Right lobe of liver (tissue), 6 donors: ENCODE data around the gene FXYD6. TPM values are rescaled to one million over a fixed set of nuclear protein-coding genes. Genes with fewer than 3 reads are reported as not detected.

Experiments
- ATAC-seq, 4 donors: fragments of 200-7000 bp; cut with Tn5 transposase; one replicate each; pipeline ENCODE4 v1.9.1; 2020; ENCODE audit warnings: mild to moderate bottlenecking in 4 of 4, moderate library complexity in 4 of 4
- DNase-seq, 3 donors: peaks; one replicate each; pipeline ENCODE4 v3.0.0-alpha.2; 2020
- H3K27ac ChIP-seq, 3 donors: fragments of 200-600 bp; one replicate each; pipeline ENCODE4 v1.8.0; 2022
- H3K27me3 ChIP-seq, 2 donors: fragments of 200-600 bp; one replicate each; pipeline ENCODE4 v1.8.0; 2022
- H3K36me3 ChIP-seq, 4 donors: fragments of 200-600 bp; sonication (generic) in 1 of 4; one replicate each; pipeline versions ENCODE4 v1.5.1 to v1.8.0; 2017 to 2022; ENCODE audit warnings: control low read depth in 1 of 4
- H3K4me1 ChIP-seq, 4 donors: fragments of 200-600 bp; sonication (generic) in 1 of 4; one replicate each; pipeline versions ENCODE4 v1.5.1 to v1.8.0; 2017 to 2022; ENCODE audit warnings: control low read depth in 1 of 4
- H3K4me3 ChIP-seq, 3 donors: fragments of 200-600 bp; one replicate each; pipeline ENCODE4 v1.8.0; 2022
- H3K9me3 ChIP-seq, 4 donors: fragments of 200-600 bp; sonication (generic) in 1 of 4; one replicate each; pipeline versions ENCODE4 v1.5.1 to v1.8.0; 2017 to 2022; ENCODE audit warnings: control low read depth in 1 of 4
- CTCF ChIP-seq, 4 donors: fragments of 200-600 bp in 3 of 4; fragments of 450-650 bp in 1 of 4; IDR thresholded peaks; one replicate each; pipeline versions ENCODE4 v1.5.1 to v1.8.0; 2016 to 2022; ENCODE audit warnings: antibody characterized with exemption in 4 of 4, mild to moderate bottlenecking in 2 of 4
- POLR2A ChIP-seq: fragments of 450-650 bp; IDR thresholded peaks from one replicate; pipeline ENCODE4 v1.6.1; 2017; ENCODE audit warnings: antibody characterized with exemption, mild to moderate bottlenecking
- WGBS: methylation state at CpG from one replicate; pipeline ENCODE4 v1.1.6; 2018; ENCODE audit warnings: low coverage, low lambda C conversion rate; ENCODE audit not compliant: insufficient coverage; ENCODE audit errors: missing lambda C conversion rate; 5-methylcytosine and 5-hydroxymethylcytosine counted together
- intact Hi-C, 2 donors: fragments of 100-400 bp; cut with DNase I; formaldehyde crosslinking; loops; one replicate each; pipeline versions ENCODE4 v1.11.2 to v1.14.1; 2022
- total RNA-seq, 6 experiments: library from RNA; depleted of rRNA in 2 of 6; stranded (reverse); fragments of >200 nt in 2 of 6; fragmentation: NEBNext Ultra II Directional in 3 of 6; extraction: Animal tissue kit (Norgen Biotek cat#: 25700) in 3 of 6; gene quantifications; one replicate each; pipeline versions ENCODE4 v1.1.0 to v1.2.4, GENCODE V29; 2016 to 2023
- donor health status: DM: no; HTN: yes; CAD: no.
- donor health status: DM: no; HTN: no; CAD: no.
- donor health status: DM: no; HTN: no; CAD: no.
- donor health status: DM: no; HTN: yes; CAD: no.
- donor health status: DM: no; HTN: yes; CAD: no.

Gene FXYD6
- total RNA-seq, 6 experiments from 2014 or later = 4.9 to 14.4 (median 8.9) TPM

GRCh38 chr11:117915672-117916235 is 39.3 kb upstream of the FXYD6 start:
- Histone ChIP-seq H3K27ac (no peak overlapping the region), H3K27me3 (no peaks in the 10 kb centered on the region), H3K4me3 (no peak overlapping the region), H3K4me1 (no peaks in the 10 kb centered on the region), H3K9me3 (no peaks in the 10 kb centered on the region), H3K36me3 (no peaks in the 10 kb centered on the region)
- ATAC-seq (no peak), DNase-seq (peak in 1 of 3 donors; percentile 38)
- intact Hi-C loops = no loop called here
- WGBS = 47% methylated on average over 3 of the region's 9 CpGs
- TF ChIP-seq POLR2A (no peak), CTCF (IDR thresholded peaks at IDR 0.05) (no peak)

- intact Hi-C loops = no loop called here
- Histone ChIP-seq H3K4me1 (no peaks in the 10 kb centered on the region), H3K27ac (no peak overlapping the region), H3K4me3 (no peak overlapping the region), H3K9me3 (no peaks in the 10 kb centered on the region), H3K27me3 (no peaks in the 10 kb centered on the region), H3K36me3 (no peaks in the 10 kb centered on the region)
- TF ChIP-seq POLR2A (no peak), CTCF (IDR thresholded peaks at IDR 0.05) (no peak)
- no peak for ATAC-seq
- DNase-seq = peak in 1 of 3 donors; percentile 36
- WGBS = 42% methylated on average over 8 of the region's 10 CpGs
These were observed 38.6 kb upstream of the FXYD6 start for GRCh38 chr11:117914991-117915618.

- H3K9me3 ChIP-seq = no peaks in the 10 kb centered on the region
- H3K4me1 ChIP-seq = no peaks in the 10 kb centered on the region
- intact Hi-C loops = no loop called here
- no CpG with 5 or more reads among the region's 5 CpGs for WGBS
- no peaks in the 10 kb centered on the region for H3K27me3 ChIP-seq
- no peaks in the 10 kb centered on the region for H3K36me3 ChIP-seq
- TF ChIP-seq POLR2A (no peak), CTCF (IDR thresholded peaks at IDR 0.05) (no peak)
- H3K27ac ChIP-seq = no peak overlapping the region
- no peak overlapping the region for H3K4me3 ChIP-seq
- peak in 1 of 3 donors; percentile 31 for DNase-seq
- no peak for ATAC-seq
These were observed 37.9 kb upstream of the FXYD6 start for GRCh38 chr11:117914398-117914761.

- intact Hi-C loops = no loop called here
- Histone ChIP-seq H3K36me3 (no peaks in the 10 kb centered on the region), H3K4me1 (no peaks in the 10 kb centered on the region), H3K9me3 (no peaks in the 10 kb centered on the region), H3K4me3 (no peak overlapping the region), H3K27me3 (no peaks in the 10 kb centered on the region), H3K27ac (no peak overlapping the region)
- whole genome bisulfite sequencing = 70% methylated on average over 2 of the region's 9 CpGs
- ATAC-seq (no peak), DNase-seq (peak in 1 of 3 donors; percentile 19)
- TF ChIP-seq POLR2A (no peak), CTCF (IDR thresholded peaks at IDR 0.05) (no peak)
These were observed 37.4 kb upstream of the FXYD6 start for GRCh38 chr11:117913736-117914397.
